ENCODE measurements around the gene LPO. TPM values are rescaled to one million over a fixed set of nuclear protein-coding genes. Genes with fewer than 3 reads are reported as not detected.
A peak's percentile ranks its signal among the peaks of the same experiment; 100 is the strongest.

LPO gene
- total RNA-seq, 1 experiment from 2014 or later, result not detected

- H3K27ac Mint-ChIP-seq (ENCODE audit: unreplicated experiment), result no peak overlapping the region
- TF ChIP-seq CTCF (IDR thresholded peaks at IDR 0.05; ENCODE audit: unreplicated experiment), result no peak
- intact Hi-C loops (cut with micrococcal nuclease; ENCODE audit: unreplicated experiment), result no loop called here
- CTCF ChIA-PET, result no interaction called here
- no peaks in the 10 kb centered on the region for H3K4me1 Mint-ChIP-seq (ENCODE audit: low read depth, unreplicated experiment)
- no TSS peak for BruUV-seq (replicated peaks)
- H3K27me3 Mint-ChIP-seq (ENCODE audit: unreplicated experiment), result peaks cover 55% of the 10 kb centered on the region
- H3K4me3 Mint-ChIP-seq (ENCODE audit: low read depth, unreplicated experiment), result no peak overlapping the region
- H3K9me3 Mint-ChIP-seq (ENCODE audit: low read depth, unreplicated experiment), result no peaks in the 10 kb centered on the region
- DNase-seq, result no peak
- H3K36me3 Mint-ChIP-seq (ENCODE audit: insufficient read depth, unreplicated experiment), result no peaks in the 10 kb centered on the region
Observed at GRCh38 chr17:58302171-58302918, 64.0 kb downstream of the LPO start.

DNA sequence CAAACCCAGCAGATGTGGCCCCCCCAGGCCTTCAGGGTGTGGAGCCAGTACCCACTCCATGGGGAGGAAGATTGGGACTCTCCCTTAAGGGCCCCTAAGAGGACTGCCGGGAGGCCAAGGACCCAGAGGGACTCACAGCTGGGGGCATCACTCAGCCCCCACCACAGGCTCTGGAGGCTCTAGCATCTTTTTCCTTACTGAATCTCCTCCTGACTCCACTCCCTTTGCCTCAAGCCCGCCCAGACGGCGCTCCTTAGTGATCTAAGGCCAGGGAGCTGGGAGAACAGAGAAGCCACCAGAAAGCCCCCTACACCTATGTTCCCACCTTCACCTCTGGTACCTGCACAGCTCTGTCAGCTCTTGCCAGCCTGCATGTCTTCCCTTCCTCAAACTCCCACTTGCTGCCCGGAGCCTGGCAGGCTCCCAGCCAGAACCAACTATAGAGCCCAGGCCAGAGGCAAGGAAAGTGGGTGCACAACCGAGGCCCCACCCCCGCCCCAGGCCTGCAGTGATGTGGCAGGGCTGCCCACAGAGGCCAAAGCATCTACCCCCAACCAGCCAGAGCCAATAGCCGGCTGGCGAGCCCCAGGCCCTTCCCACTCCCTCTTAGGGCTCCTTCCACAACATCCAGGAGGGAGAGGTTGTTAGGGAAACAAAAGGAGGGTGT is 64.7 kb downstream of the LPO start:
- no peak for DNase-seq
- CTCF ChIA-PET, result no interaction called here
- TF ChIP-seq CTCF (IDR thresholded peaks at IDR 0.05; ENCODE audit: unreplicated experiment), result no peak
- Mint-ChIP-seq H3K36me3 (ENCODE audit: insufficient read depth, unreplicated experiment) (no peaks in the 10 kb centered on the region), H3K9me3 (ENCODE audit: low read depth, unreplicated experiment) (no peaks in the 10 kb centered on the region), H3K27me3 (ENCODE audit: unreplicated experiment) (peaks cover 59% of the 10 kb centered on the region), H3K4me1 (ENCODE audit: low read depth, unreplicated experiment) (no peaks in the 10 kb centered on the region), H3K27ac (ENCODE audit: unreplicated experiment) (no peak overlapping the region), H3K4me3 (ENCODE audit: low read depth, unreplicated experiment) (no peak overlapping the region)
- no TSS peak for BruUV-seq (replicated peaks)
- intact Hi-C loops (cut with micrococcal nuclease; ENCODE audit: unreplicated experiment), result no loop called here

DNA sequence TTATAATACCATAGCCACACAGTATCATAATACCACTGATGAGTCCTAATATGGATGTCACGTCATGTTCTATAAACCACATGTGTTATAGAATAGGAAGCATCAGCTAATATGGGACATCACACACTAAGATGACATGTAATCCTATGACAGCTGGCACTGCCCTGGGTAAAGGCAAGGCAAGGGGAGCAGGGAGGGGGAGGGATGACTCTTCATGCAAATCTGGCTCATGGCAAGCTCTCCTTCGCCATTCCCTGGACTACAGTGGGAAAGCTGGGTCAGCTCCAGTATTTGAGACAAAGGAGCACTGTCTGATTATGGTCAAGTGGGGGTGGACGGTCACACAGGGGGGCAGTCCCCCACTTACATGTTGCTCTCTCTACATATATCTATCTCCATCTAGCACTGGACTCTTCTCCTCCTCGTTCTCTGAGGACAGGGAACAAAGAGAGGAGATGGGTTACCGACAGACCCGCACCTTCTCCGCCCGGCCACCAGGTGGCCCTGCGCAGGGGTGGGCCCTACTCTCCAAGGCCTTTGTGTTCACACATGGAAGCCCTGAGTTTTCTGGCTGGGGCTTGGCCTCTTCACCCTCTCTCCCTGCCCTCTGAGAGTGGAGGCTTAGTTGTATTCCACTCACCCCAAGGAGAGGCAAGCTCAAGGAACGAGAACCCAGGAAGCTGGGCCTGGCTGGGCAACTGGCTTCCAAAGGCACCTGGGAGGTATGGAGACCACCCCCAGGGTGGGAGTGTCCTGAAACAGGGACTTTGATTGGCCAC is 65.8 kb downstream of the LPO start:
- intact Hi-C loops (cut with micrococcal nuclease; ENCODE audit: unreplicated experiment), result no loop called here
- no peaks in the 10 kb centered on the region for H3K4me1 Mint-ChIP-seq (ENCODE audit: low read depth, unreplicated experiment)
- peak; percentile 61 for TF ChIP-seq CTCF (IDR thresholded peaks at IDR 0.05; ENCODE audit: unreplicated experiment)
- no peaks in the 10 kb centered on the region for H3K9me3 Mint-ChIP-seq (ENCODE audit: low read depth, unreplicated experiment)
- H3K36me3 Mint-ChIP-seq (ENCODE audit: insufficient read depth, unreplicated experiment), result no peaks in the 10 kb centered on the region
- DNase-seq, result peak; percentile 44
- H3K4me3 Mint-ChIP-seq (ENCODE audit: low read depth, unreplicated experiment), result no peak overlapping the region
- peaks cover 66% of the 10 kb centered on the region for H3K27me3 Mint-ChIP-seq (ENCODE audit: unreplicated experiment)
- no TSS peak for BruUV-seq (replicated peaks)
- H3K27ac Mint-ChIP-seq (ENCODE audit: unreplicated experiment), result no peak overlapping the region
- CTCF ChIA-PET, result interaction anchor here (0.6 kb wide), 1 partner anchor 13 kb away, joined by 3 read pairs; no protein-coding TSS in a partner anchor

- intact Hi-C loops (cut with micrococcal nuclease; ENCODE audit: unreplicated experiment), result no loop called here
- H3K27me3 Mint-ChIP-seq (ENCODE audit: unreplicated experiment), result peaks cover 67% of the 10 kb centered on the region
- H3K9me3 Mint-ChIP-seq (ENCODE audit: low read depth, unreplicated experiment), result no peaks in the 10 kb centered on the region
- no peaks in the 10 kb centered on the region for H3K4me1 Mint-ChIP-seq (ENCODE audit: low read depth, unreplicated experiment)
- no peaks in the 10 kb centered on the region for H3K36me3 Mint-ChIP-seq (ENCODE audit: insufficient read depth, unreplicated experiment)
- H3K4me3 Mint-ChIP-seq (ENCODE audit: low read depth, unreplicated experiment), result no peak overlapping the region
- H3K27ac Mint-ChIP-seq (ENCODE audit: unreplicated experiment), result no peak overlapping the region
- CTCF ChIA-PET, result interaction anchor here (0.7 to 0.8 kb wide), 2 partner anchors 9 to 113 kb away, joined by 3 read pairs; partner anchors contain the start of gene RNF43
- no peak for DNase-seq
- BruUV-seq (replicated peaks), result no TSS peak
- TF ChIP-seq CTCF (IDR thresholded peaks at IDR 0.05; ENCODE audit: unreplicated experiment), result no peak
Observed at GRCh38 chr17:58304750-58305486, 66.5 kb downstream of the LPO start.
